Lower leg skin (tissue), 4 donors: Measurements from ENCODE around the gene CMTM3. TPM values are rescaled to one million over a fixed set of nuclear protein-coding genes. Genes with fewer than 3 reads are reported as not detected.

Source experiments
- DNase-seq, 2 donors: peaks; one replicate each; pipeline ENCODE4 v3.0.0-alpha.2; 2019; ENCODE audit warnings: low spot score in 2 of 2
- H3K4me3 ChIP-seq: fragments of 200-600 bp; sonication (generic); 2 replicates; pipeline ENCODE4 v1.5.1; 2017; ENCODE audit warnings: mild to moderate bottlenecking, low read depth; ENCODE audit not compliant: poor library complexity, severe bottlenecking
- CTCF ChIP-seq, 3 donors: fragments of 450-650 bp; IDR thresholded peaks; one replicate each; pipeline ENCODE4 v1.5.1; 2016; ENCODE audit warnings: antibody characterized with exemption in 3 of 3, mild to moderate bottlenecking in 3 of 3, moderate library complexity in 2 of 3
- POLR2A ChIP-seq, 2 donors: fragments of 450-650 bp; IDR thresholded peaks; one replicate each; pipeline ENCODE4 v1.6.1; 2016 to 2017; ENCODE audit warnings: antibody characterized with exemption in 2 of 2, mild to moderate bottlenecking in 1 of 2, moderate library complexity in 1 of 2
- WGBS, 2 donors: methylation state at CpG; one replicate each; pipeline ENCODE4 v1.1.5; 2018; 5-methylcytosine and 5-hydroxymethylcytosine counted together
- intact Hi-C: fragments of 100-400 bp; cut with DNase I; formaldehyde crosslinking; loops from one replicate; pipeline ENCODE4 v1.15.0; 2023; ENCODE audit warnings: low total_unique reads
- total RNA-seq, 4 donors: library from RNA; depleted of rRNA; stranded (reverse); fragments of >200 nt; gene quantifications; one replicate each; pipeline ENCODE4 v1.1.0, GENCODE V29; 2016

The CMTM3 gene
- total RNA-seq, 4 donors from 2014 or later: 7.9 to 15.9 (median 10.0) TPM

- no peak for DNase-seq
- H3K4me3 ChIP-seq: no peak within 1 kb of the TSS
- TF ChIP-seq POLR2A (IDR thresholded peaks at IDR 0.05) (no peak), CTCF (IDR thresholded peaks at IDR 0.05) (no peak)
- intact Hi-C loops: no loop called here
- WGBS, 2 donors: 18 to 32% methylated on average over 77 of the region's 77 CpGs
These were observed 25.6 kb upstream of the CMTM3 start, which contains the start of gene CMTM2 for GRCh38 chr16:66578651-66579531. CMTM2 (plus strand) TSS chr16:66579463; CDS start chr16:66579608, 145 bp downstream.

- WGBS, 2 donors: 72 to 73% methylated on average over 4 of the region's 4 CpGs
- intact Hi-C loops: loop anchor here (10.0 kb wide), 1 partner anchor 106 kb away; no protein-coding TSS in a partner anchor
- TF ChIP-seq CTCF (IDR thresholded peaks at IDR 0.05) (no peak), POLR2A (IDR thresholded peaks at IDR 0.05) (no peak)
- DNase-seq: no peak
- H3K4me3 ChIP-seq: no peak overlapping the region
These were observed 23.8 kb upstream of the CMTM3 start for GRCh38 chr16:66580605-66581209.

GRCh38 chr16:66581246-66581952 lies 23.1 kb upstream of the CMTM3 start:
- WGBS, 2 donors: 47 to 79% methylated on average over 3 of the region's 3 CpGs
- H3K4me3 ChIP-seq: no peak overlapping the region
- TF ChIP-seq CTCF (IDR thresholded peaks at IDR 0.05) (no peak), POLR2A (IDR thresholded peaks at IDR 0.05) (no peak)
- DNase-seq: no peak
- intact Hi-C loops: loop anchor here (10.0 kb wide), 1 partner anchor 107 kb away; no protein-coding TSS in a partner anchor

GRCh38 chr16:66585481-66586239 lies 18.8 kb upstream of the CMTM3 start:
- no peak for DNase-seq
- 74 to 75% methylated on average over 10 of the region's 10 CpGs for WGBS, 2 donors
- no peak for TF ChIP-seq POLR2A (IDR thresholded peaks at IDR 0.05)
- no peak for TF ChIP-seq CTCF (IDR thresholded peaks at IDR 0.05)
- intact Hi-C loops: loop anchor here (10.0 kb wide), 1 partner anchor 111 kb away; no protein-coding TSS in a partner anchor
- no peak overlapping the region for H3K4me3 ChIP-seq
